GM12873 (cell line): Measurements from ENCODE around the gene KLHL26.

Experiments used
- TF ChIP-seq, protein P1 (sequence below): IDR thresholded peaks from 2 replicates; pipeline ENCODE4 v1.5.1; 2012; ENCODE audit warnings: low read depth, mild to moderate bottlenecking, moderate library complexity, low read length, control low read depth; ENCODE audit not compliant: insufficient read depth; ENCODE audit errors: missing control alignments

KLHL26 gene

DNA sequence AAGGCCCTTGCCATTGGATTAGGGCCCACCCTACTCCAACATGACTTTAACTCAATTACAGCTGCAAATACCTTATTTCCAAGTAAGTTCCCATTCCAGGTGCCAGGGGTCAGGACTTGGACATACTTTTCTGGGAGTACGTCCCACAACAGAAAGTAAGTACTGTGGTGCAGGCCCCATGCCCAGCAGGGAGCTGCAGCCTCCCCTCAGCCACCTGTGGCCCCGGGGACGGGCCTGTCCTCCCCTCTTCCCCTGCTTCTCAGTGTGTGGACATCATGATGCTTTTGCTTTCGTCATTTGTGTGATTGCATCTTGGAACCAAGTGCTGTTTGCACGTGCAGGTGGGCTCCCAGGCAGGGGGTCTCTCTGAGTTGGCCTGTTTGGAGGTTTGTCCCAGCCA, 78.6 kb downstream of the KLHL26 start:
- TF ChIP-seq, protein P1, sequence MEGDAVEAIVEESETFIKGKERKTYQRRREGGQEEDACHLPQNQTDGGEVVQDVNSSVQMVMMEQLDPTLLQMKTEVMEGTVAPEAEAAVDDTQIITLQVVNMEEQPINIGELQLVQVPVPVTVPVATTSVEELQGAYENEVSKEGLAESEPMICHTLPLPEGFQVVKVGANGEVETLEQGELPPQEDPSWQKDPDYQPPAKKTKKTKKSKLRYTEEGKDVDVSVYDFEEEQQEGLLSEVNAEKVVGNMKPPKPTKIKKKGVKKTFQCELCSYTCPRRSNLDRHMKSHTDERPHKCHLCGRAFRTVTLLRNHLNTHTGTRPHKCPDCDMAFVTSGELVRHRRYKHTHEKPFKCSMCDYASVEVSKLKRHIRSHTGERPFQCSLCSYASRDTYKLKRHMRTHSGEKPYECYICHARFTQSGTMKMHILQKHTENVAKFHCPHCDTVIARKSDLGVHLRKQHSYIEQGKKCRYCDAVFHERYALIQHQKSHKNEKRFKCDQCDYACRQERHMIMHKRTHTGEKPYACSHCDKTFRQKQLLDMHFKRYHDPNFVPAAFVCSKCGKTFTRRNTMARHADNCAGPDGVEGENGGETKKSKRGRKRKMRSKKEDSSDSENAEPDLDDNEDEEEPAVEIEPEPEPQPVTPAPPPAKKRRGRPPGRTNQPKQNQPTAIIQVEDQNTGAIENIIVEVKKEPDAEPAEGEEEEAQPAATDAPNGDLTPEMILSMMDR = no peak

DNA sequence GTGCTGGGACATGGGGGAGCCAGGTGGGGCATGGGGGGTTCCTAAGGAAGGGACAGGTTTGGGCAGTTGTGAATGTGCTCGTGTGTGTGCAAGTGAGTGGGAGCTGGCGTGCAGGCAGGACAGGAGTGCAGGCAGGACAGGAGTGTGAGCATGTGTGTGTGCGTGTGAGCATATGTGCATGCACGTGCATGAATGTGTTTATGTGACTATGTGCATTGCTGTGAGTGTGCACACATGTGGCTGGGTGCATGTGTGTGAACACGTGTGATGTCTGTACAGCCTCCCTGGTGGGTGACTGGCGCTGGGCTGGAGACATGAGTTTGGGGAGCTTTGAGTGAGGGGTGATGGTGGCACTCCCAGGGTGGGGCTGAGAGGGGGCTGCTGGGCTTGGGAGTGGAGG, 80.0 kb downstream of the KLHL26 start:
- TF ChIP-seq, protein P1 = no peak

DNA sequence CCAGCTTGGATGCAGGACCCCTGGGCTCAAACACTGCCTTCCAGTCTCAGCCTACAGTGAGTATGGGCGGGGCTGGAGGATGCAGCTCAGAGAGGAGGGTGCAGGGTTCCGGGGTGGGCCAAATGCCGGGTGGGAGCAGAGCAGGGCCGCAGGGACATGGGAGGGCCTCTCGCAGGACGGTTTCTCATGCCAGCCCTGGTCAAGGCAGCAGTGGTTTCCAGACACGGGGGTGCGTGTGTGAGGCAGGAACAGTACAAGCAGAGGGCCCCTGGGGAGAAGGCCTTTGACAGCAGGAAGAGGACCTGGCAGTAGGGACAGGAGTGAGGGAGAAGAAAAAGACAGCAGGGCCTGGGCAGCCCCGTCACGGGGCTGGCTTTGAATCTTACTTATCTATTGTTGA, 80.8 kb downstream of the KLHL26 start:
- TF ChIP-seq, protein P1 = no peak

DNA sequence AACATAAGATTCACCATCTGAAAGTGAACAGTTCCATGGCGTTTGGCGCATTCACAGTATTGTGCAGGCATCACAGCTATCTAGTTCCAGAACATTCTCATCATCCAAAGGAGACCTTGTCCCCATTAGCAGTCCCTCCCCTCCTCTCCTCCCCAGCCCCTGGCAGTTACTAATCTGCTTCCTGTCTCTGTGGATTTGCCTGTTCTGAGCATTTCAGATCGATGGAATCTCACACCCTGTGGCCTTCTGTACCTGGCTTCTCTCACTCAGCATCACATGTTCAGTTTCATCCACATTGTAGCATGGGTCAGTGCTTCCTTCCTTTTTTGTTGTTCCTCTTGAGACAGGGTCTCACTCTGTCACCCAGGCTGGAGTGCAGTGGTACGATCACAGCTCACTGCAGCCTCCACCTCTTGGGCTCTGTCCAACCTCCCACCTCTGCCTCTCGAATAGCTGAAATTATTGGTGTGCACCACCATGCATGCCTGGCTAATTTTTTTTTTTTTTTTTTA, 81.2 kb downstream of the KLHL26 start:
- TF ChIP-seq, protein P1 = no peak

DNA sequence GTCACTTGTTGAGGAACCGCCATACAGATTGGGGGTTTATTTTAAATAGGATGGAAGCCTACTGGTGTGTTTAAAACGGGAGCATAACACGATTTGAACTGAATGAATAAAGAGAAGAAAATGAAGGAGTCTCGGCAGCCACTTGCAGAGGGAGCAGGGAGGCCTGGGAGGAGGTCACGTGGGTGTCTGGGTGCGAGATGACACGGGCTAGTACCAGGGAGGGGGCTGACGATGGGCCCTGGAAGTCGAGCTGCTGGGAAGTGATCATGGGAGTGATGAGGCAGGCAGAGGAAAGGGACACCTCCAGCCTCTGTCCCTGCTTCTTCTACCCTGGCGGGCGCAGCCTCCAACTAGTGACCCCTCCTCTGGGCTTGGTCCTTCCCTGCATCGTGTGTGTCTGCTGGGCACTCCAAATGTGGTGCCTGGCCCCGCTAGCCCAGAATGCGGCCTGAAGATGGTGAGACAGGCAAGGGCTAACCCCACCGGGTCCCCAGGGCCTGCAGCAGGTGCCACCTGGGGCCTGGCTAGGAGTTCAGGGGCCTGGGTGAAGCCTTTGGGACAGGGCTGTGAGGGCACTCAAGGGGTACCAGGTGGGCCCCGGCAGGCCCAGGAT, 82.1 kb downstream of the KLHL26 start:
- TF ChIP-seq, protein P1 = no peak

DNA sequence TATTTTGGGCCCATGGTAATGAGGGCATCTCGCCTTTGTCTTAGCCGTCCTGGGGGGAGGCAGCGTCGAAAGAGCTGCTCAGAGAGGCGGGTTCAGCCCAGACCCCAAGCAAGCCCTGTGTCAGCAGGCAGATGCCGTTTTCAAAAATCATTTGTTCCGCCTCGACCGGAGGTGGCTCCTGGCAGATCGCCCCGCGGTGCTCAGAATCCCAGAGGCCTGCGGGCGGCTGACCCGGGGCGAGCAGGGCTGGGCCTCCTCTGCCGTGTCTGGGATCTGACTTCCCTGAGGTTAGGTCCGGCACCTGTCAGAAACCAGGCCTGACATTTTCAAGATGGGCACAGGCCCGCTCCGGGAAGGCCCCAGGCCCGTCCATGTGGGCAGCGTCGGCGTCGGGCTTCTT, 82.7 kb downstream of the KLHL26 start:
- TF ChIP-seq, protein P1 = no peak
